HG03175 (cell line): ENCODE measurements around the gene ANKRD11.
"Not testable (repeated sequence)": the region's sequence is repeated elsewhere in the genome, so short reads cannot be mapped to it uniquely, and the experiment has no call there.

ENCODE experiments used
- ATAC-seq: cut with Tn5 transposase; IDR thresholded peaks from one replicate; pipeline ENCODE4 v1.9.1; 2021; ENCODE audit warnings: mild to moderate bottlenecking, moderate library complexity; ENCODE audit not compliant: unreplicated experiment

The ANKRD11 gene

GRCh38 chr16:89248196-89248982 is 242.0 kb downstream of the ANKRD11 start:
- no peak for ATAC-seq

GRCh38 chr16:89247734-89248075 is 242.7 kb downstream of the ANKRD11 start:
- ATAC-seq: not testable (repeated sequence)

- peak; percentile 70 for ATAC-seq
Measured at GRCh38 chr16:89246903-89247733, 243.2 kb downstream of the ANKRD11 start.

- no peak for ATAC-seq
Measured at GRCh38 chr16:89246383-89246902, 243.9 kb downstream of the ANKRD11 start.

- no peak for ATAC-seq
Measured at GRCh38 chr16:89244754-89245153, 245.6 kb downstream of the ANKRD11 start.

- not testable (repeated sequence) for ATAC-seq
Measured at GRCh38 chr16:89244264-89244663, 246.1 kb downstream of the ANKRD11 start.

- ATAC-seq: no peak
Measured at GRCh38 chr16:89243664-89244063, 246.7 kb downstream of the ANKRD11 start.

- ATAC-seq: no peak
Measured at GRCh38 chr16:89242795-89243200, 247.6 kb downstream of the ANKRD11 start.

GRCh38 chr16:89241187-89242007 is 249.0 kb downstream of the ANKRD11 start:
- ATAC-seq: peak; percentile 72

GRCh38 chr16:89237733-89238132 is 252.6 kb downstream of the ANKRD11 start:
- no peak for ATAC-seq

- ATAC-seq: no peak
Measured at GRCh38 chr16:89233678-89234490, 256.5 kb downstream of the ANKRD11 start.

GRCh38 chr16:89232107-89232506 is 258.3 kb downstream of the ANKRD11 start:
- ATAC-seq: no peak

GRCh38 chr16:89230255-89230654 is 260.1 kb downstream of the ANKRD11 start:
- no peak for ATAC-seq

- no peak for ATAC-seq
Measured at GRCh38 chr16:89224665-89225064, 265.7 kb downstream of the ANKRD11 start.

- ATAC-seq: no peak
Measured at GRCh38 chr16:89222931-89223330, 267.4 kb downstream of the ANKRD11 start.

GRCh38 chr16:89221604-89222003 is 268.8 kb downstream of the ANKRD11 start:
- ATAC-seq: no peak

- ATAC-seq: no peak
Measured at GRCh38 chr16:89219365-89219764, 271.0 kb downstream of the ANKRD11 start.
